HG03103 (cell line): Measurements from ENCODE around the gene KCNQ1.

ENCODE experiments used
- ATAC-seq: cut with Tn5 transposase; IDR thresholded peaks from one replicate; pipeline ENCODE4 v1.9.1; 2021; ENCODE audit warnings: low read depth; ENCODE audit not compliant: unreplicated experiment

The KCNQ1 gene

DNA sequence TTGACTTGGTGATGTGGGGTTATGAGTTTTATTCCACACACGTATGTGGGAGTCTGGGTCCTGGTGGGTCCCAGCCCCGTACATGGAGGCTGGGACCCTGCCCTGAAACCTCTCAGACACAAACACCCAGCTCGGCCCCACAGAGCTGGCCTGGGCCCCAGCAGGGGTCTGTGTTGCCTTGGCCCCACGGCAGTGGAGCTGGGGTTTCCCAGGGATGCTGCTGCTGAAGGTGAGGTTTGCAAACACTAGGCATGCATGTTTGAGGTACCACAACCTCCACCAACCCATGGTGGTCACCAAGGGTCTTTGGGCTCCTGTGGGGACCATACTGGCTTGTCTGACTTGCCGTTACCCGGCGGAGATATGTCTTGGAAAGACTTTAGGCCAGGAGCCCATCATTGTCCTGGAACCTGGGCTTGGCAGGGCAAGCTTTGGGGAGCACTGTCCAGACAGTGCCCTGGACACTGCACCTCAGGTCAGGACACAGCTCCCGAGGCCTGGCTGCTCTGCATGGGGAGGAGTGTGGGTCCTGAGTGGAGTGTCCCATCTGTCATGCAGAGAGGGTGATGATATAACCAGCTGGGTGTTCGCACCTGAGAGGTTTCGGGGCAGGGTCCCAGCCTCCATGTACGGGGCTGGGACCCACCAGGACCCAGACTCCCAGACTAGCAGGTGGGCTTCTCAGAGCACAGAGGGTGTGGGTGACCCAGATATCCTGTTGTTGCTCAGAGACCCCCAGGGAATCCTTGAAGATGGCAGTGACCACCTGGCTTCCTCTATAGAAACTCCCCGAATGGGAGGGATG is 63.3 kb downstream of the KCNQ1 start:
- ATAC-seq = no peak

DNA sequence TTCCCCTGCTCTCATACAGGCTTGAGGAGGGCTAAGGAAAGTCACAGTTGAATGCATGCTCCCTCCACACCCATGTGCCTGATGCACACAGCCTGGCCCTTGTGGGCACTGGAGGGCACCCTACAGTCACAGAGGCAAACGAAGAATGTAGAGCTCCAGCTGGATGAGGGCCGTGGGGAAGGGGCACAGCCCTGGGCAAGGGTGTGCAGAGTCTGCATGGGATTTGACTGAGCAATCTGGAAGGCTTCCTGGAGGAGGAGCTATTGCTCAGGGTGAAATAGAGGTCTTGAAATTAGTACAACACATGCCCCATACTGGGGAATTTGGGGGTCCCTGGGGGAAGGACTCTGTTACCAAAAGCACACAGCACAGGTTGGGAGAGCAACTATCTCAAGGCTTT is 64.0 kb downstream of the KCNQ1 start:
- no peak for ATAC-seq

DNA sequence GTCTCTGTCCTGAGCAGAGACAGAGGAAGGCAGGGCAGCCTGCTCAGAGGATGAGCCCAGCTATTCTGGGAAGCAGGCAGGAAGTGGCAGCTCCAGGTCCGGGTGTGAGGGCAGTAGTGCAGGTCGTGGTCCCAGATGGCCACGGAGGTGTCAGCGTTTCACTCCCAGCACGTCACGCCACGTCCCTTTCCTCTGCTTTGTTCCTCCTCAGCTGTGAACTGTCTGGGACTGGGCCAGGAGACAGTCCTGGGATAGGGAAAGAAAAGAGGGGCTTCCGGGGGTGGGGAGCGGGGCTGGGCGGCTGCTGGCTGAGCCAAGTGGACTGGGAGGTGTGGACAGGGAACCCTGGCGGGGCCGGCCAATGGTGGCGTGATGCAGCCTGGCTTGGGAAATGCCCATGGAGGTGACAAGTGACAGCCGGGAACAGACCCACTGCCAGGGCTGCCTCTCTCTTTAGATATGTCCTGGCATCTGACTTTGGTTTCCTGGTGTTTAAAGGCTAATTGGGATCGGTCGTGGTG is 64.7 kb downstream of the KCNQ1 start:
- no peak for ATAC-seq

DNA sequence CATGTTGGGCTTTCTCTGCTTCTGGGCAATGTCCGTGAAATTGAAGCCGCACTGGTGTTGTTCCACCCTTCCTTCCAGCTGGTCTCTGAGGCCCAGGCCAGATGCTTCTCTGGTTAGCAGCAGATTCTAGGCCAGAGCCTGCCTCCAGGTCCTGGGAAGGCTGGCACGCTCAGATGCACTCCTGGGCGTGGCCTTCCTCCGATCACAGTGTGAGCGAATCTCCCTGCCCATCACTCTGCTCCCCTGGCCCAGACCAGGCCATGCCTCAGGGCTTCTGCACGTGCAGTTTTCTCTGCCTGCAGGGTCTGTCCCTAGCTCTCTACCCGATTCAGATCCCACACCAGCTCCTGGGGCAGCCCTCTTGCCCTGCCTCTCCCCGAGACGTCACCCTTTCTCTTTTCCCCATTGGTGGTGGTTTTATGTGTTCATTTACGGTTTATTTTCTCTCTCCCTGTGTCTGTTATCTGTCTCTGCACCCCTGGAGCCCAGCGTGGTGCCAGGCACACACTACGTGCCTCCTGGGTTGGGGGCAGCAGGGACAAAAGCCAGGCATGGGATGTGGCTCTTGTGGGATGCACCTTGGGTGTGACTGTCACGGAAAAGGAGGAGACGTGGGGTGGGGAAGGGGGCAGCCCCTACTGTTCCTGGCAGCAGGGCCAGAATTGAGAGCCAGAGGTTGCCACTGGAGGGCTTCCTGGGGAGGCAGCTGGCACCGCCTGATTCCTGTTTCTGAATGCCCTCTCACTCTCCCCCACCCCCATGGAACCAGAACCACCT is 66.0 kb downstream of the KCNQ1 start:
- ATAC-seq = no peak

DNA sequence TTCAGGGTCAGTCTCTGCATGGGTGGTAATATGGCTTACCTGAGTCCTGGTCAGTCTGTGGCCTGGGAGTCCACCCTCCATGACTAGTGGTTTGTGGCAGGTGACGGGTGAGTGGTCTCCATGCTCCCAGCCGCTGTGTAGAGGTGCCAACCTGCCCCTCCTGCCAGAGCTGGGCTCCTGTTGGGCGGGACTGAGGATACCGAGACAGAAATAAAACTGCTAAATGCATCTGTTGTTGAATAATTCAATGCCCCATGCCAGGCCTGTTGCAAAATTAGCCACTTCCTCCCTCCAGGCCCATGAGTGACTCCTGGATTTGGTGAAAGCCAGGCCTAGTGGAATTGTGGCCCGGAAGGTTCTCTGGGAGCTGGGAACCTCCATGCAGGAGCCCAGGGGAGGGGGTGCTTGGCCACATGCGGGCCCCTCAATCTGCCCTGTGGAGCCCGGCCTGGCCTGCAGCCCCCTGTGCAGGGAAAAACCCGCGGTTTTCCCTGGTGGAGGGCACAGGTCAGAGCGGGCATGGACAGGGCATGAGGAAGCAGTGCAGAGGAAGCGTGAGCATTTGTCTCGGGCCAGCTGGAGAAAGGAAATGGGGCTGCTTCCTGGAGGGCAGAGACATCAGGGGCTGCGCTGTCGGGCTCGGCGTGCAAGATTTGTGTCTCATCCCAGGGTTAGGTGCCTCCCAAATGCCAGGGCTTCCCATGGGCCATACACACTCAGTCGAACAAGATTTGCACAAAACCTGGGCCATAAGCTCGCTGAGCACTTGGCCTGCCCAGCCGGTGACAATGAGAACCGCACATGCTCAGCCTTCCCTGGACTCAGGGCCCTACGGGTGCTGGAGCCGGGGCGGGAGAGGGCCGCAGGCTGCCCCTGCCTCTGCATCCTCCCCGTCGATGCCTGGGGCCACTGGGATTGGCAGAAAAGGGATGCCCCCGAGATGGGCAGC is 66.9 kb downstream of the KCNQ1 start:
- ATAC-seq = no peak

DNA sequence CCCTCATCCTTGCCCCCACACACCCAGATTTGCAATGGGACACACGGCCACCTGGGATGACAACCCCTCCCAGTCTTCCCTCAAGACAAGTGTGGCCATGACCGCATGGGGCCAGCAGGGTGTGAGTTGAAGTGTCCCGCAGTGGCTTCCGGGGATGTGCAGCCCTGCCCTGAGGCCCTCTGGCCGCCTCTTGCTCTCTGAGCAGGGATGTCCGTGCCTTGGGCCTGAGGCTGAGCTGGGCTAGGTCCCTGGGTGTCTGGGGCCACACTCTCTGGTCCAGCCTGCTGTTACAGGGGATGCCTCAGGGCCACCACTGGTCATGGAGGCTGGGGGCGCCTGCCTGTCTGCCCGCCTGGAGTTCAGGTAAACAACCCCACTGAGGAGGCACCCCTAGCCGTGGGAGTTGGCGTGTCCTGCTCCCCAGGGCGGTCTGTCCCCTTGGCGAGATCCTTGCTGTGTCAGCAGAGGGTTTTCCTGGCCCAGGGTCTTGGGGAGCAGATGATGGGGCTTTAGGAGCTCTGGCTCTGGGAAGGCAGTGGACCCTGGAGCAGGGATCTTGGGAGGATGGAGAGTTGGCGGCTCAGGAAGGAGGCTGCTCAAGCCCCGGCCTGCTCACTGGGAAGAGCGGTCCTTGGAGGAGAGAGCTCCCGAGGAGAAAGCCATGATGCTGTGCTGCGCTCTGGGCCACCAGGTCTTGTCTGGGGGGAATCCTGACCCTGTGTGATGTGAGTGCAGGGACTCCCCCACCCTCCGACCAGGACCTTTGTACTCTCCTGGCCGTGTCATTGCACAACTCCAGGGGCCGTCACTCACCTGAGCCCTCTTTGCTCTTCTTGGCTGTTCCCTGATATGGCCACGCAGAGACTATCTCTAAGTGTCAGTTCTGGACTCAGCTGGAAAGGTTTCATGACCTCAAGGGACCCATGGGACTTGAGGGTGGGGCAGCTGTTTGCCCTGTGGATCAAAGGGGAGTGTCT is 67.9 kb downstream of the KCNQ1 start:
- ATAC-seq = no peak

DNA sequence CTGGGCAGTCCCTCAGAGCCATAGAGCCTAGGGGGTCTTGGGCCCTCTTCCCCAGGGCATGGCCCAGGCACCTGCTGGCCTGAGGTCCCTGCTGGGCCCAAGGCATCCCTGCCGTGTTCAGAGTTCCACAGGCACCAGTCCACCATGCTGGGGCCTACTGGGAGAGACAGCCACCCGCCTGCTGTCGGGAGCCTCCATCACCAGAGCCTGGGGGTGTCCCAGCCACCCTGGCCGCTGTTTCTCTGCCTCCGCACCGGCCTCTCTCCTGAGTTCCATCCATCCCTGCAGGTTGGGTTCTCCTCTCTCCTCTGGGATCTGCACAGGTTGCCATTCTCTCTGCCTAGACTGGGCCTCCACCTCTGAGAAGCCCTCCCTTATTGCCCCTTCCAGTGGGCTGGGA is 68.6 kb downstream of the KCNQ1 start:
- no peak for ATAC-seq

DNA sequence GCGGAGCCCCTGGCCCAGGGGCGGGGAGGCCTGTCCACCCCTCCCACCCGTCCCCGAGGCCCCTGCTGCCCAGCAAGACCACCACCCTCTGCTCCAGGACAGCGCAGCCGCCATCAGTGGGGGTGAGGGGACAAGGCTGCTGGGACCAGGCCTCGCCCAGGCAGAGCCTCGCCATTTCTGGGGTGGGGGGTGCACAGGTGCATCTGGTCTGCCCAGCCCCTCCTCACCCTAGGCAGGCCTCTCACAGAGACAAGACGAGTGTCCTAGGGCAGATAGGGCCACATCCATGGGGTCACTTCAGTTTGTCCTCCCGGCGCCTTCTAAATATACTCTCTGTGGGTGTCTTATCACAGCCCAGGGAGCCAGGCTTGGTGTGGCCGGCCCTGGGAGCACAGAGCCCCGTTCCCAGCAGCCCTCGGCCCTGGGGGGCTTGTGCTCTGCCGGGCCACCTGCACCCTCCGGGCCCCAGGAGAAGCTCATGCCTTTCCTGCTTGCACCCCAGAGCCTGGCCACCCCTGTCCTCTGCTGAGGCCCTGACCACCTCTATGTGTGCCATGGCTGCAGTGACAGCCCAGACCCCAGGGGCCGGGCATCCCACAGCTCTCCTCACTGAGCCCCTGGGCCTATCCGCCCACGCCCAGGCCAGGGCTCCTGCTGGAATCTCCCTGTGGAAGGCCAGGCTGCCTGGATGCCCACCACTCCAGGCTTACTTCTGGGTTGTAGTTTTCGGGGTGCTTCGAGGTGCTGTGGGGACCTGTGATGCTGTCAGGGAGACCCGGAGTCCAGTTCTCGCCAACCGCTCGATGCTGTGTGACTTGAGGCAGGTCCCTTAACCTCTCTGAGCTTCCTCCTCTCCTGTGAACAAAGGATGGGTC is 70.8 kb downstream of the KCNQ1 start:
- no peak for ATAC-seq

DNA sequence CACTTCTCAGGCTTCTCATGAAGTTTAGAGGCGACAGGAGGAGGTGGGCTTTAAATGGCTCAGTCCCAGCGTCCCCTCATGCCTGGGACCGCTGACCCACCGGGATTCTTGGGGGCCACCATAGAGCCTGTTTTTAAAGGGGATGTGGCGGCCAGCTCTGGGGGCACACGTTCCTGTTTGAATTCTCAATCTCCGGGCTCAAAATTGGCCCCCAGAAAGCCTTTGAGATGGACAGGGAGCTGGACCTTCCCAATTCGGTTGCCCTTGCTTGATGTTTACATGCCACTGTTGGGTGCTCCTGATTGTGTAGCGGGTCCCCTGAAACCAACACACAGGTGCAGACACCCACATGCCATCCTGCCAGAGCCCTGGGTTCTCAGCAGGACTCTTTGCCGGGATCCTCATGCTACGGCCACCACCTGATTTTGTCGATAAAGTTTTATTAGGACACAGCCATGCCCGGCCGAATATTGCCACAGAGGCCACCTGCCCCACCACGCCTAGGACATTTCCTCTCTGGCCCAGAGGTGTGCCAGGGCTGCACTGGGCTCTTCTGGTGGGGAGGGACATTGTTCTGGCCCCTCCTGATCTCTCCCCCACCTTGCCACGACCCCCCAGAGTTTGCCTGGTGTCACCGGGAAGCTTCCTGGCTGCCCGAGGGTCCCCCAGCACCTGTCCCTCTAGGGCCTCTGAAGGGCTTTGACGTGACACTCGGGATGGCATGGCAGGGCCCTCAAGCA is 71.6 kb downstream of the KCNQ1 start:
- ATAC-seq = no peak

DNA sequence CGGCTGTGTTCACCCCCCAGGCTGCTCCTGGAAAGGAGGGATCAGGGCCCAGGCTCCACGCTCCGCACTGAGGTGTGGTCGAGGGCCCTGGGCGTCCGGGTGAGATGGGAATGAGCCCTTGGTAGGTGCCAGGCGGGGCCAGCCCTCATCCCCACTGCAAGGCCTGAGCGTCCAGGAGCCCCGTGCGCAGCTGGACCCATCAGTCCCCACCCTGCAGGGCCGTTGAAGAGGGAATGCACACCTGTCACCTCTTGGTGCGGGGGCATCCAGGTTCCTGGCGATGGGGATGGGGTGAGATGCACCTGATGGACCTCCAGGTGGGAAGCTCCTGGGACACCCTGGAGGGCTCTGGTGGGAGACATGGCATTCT is 72.2 kb downstream of the KCNQ1 start:
- no peak for ATAC-seq

DNA sequence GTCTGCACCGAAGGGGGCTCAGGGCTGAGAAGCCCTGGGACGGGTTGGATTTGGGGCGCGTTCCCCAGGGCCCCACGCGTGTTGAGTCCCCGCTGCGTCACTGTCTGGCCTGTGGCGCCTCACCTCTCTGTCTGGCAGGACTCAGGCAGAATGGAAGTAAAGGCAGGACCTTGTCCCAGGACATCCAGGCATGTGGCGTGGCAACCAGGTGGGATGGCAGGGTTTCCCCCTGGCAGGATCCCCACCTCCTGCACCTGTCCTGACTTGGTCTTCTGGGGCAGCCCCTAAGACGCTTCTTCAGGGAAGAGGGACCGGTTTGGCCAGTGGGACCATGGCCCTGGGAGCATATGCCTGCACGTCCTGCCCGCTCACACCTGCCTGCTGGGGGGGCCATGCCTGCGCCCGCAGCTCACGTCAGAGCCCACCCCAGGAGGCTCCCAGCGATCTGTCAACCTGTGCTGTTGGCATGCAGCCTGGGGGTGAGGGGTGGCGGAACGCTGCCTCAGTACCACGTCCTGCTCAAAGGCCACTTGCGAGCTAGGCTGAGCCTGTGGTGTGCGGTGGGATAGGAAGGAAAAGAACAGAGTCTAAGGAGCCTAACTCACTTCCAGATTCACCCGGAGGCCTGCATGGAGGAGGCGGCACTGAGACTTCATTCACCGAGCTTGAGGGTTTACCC is 72.7 kb downstream of the KCNQ1 start:
- no peak for ATAC-seq

DNA sequence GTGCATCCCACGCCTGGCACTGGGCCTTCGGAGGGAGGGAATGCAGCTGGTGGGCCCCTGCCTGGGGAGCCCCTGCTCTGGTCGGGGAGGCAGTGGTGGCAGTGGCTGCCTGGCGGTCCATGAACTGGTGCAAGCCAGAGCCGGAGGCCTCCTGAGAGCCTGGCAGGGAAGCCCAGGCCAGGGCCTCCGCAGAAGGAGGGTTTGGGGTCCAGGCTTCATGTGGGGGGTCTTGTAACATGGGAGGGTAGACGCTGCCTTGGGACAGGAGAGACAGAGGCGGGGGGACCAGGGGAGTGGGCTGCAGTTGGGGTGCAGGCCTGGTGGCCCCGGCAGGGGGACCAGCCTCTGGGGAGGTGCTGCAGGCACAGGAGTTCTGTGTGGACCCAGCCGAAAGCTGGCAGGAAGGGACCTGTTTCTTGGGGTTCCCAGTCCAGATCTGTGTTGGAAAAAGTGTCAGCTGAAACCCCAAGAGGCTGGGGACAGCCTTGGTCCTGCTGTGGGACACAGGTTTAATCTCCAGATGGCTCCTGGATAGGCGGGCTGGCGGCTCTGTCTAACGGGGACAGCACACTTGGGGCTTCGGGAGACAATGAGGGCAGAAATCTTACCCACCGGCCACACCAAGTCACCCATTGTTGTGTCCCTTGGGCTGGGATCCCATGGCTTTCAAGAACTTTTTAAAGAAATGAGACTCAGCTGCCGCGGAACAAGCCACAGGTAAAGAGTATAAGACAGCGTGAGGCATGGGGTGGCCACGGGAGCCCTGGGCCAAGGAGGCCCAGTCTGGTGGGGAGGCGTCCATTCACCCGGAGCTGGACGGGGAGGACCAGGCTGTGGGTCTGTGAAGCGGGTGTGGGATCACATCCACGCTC is 73.5 kb downstream of the KCNQ1 start:
- no peak for ATAC-seq

DNA sequence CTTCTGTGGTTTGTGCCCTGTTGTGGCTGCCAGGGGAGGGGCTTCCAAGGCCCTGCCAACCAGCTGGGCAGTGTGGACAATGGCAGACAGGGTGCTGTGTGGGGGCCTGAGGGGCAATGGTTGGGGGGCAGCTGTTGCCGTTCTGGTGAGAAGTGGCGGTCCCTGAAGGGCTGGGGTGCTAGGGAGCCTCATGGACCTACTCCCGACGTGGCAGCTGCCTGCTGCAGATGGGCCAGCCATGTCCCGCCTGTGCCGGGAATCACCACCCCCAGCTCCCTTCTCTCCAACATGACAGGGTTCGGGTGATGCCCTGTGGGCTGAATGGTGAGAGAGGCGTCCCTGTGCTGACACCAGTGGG is 74.2 kb downstream of the KCNQ1 start:
- no peak for ATAC-seq

DNA sequence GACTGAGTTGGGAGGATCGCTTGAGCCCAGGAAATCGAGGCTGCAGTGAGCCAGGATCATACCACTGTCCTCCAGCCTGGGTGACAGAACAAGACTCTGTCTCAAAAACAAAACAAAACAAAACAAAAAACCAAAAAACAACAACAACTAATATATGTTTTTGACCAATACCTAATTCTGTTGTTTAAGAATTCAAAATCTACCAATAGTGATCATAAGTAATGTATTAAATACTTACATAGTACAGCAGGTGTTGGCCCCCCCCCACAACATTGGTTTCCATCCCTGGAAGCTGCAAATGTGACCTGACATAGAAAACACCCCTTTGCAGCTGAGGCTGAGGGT is 74.7 kb downstream of the KCNQ1 start:
- no peak for ATAC-seq

DNA sequence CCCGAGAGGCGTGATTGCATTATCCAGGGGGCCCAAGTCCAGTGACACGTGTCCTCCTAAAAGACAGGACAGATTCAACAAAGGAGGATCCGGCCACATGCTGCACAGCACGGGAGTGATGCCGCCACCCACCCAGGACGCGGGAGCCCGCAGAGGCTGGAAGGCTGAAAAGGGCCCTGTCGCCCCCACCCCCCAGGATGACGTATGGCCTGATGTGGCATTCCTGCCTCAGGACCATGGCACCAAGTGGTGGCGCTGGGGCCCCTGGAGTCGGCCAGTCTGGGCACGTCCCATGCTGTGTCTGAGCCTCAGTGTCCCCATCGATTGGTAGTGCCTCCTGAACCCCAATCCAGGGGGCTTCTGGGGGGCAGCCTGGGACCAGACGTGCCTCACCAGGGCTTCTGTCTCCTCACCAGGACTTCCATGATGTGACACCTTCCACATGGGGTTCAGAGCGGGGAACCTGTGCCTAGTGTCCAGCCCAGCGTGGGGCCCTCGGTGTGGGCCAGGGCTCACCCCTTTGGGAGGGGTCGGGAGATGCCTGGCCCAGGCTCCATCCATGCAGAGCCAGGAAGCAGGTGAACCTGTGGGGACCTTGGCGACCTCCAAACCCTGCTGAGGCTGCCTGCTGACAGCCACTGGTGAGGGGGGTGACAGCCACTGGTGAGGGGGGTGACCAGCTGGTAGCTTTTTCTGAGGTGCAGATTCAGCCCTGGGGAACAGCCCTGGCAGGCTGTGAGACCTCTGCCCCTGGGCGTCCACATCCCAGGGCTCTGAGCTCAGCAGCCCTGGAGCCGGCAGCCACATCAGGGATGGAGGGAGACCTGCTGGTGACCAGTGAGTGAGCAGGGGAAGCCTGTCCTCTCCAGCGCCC is 75.3 kb downstream of the KCNQ1 start:
- ATAC-seq = no peak

DNA sequence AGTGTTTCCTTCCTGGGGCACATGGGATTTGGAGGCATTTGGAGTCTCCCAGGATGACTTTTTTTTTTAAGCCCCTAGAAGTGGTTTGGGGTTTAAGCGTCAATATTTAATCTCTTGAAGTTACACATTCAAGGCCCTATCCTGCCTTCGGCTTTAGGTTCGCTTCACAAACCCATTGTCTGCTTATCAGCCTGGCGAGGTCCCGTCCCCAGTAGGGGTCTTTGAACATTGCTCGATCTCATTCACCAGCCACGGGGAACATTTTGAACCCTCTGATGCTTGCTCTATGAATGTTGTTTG is 75.9 kb downstream of the KCNQ1 start:
- ATAC-seq = no peak
